ENCODE results near the gene MGRN1. TPM values are rescaled to one million over a fixed set of nuclear protein-coding genes. Genes with fewer than 3 reads are reported as not detected.

Gene MGRN1
- total and polyA plus RNA-seq, 2 of the 13 experiments (the other 11 are each of a cell fraction or from before 2014, with no cell fraction given) = 11.9 to 12.6 TPM

GRCh38 chr16:4624827-4625559 lies 367 bp downstream of the MGRN1 start (continued):
- TF ChIP-seq MTA3 (CRISPR knock-in tag; IDR thresholded peaks at IDR 0.05) (no peak), ZNF605 (CRISPR knock-in tag; IDR thresholded peaks at IDR 0.05) (peak; percentile 44; the same call in 1 of the 2 replicates), ZNF430 (CRISPR knock-in tag; IDR thresholded peaks at IDR 0.05) (no peak), SP4 (CRISPR knock-in tag; IDR thresholded peaks at IDR 0.05) (peak; percentile 85), SRF (IDR thresholded peaks at IDR 0.05; ENCODE audit: low read depth, low read length) (no peak), ZNF598 (CRISPR knock-in tag; IDR thresholded peaks at IDR 0.05; ENCODE audit: borderline replicate concordance) (no peak), MED8 (CRISPR knock-in tag; IDR thresholded peaks at IDR 0.05; ENCODE audit: insufficient replicate concordance) (no peak), ZBTB2 (CRISPR knock-in tag; IDR thresholded peaks at IDR 0.05; ENCODE audit: low read depth) (peak; percentile 80), GMEB2 (CRISPR knock-in tag; IDR thresholded peaks at IDR 0.05; ENCODE audit: low read depth) (no peak), ZNF18 (CRISPR knock-in tag; IDR thresholded peaks at IDR 0.05; ENCODE audit: insufficient replicate concordance) (no peak), KDM4B (CRISPR knock-in tag; IDR thresholded peaks at IDR 0.05) (no peak), FOXK2 (IDR thresholded peaks at IDR 0.05) (no peak), CENPT (CRISPR knock-in tag; IDR thresholded peaks at IDR 0.05; ENCODE audit: low read depth) (0 out of 2 replicates have a peak, but pooled peaks have one; percentile 54), HINFP (CRISPR knock-in tag; IDR thresholded peaks at IDR 0.05; ENCODE audit: low read depth) (peak; percentile 86), TRIM22 (IDR thresholded peaks at IDR 0.05) (no peak), ZNF253 (CRISPR knock-in tag; IDR thresholded peaks at IDR 0.05; ENCODE audit: borderline replicate concordance) (peak; percentile 72; the same call in 1 of the 2 replicates), IRF9 (CRISPR knock-in tag; IDR thresholded peaks at IDR 0.05; ENCODE audit: borderline replicate concordance) (peak; percentile 2; the same call in 1 of the 2 replicates), ATF5 (CRISPR knock-in tag; IDR thresholded peaks at IDR 0.05; ENCODE audit: low read depth) (no peak), ZSCAN9 (CRISPR knock-in tag; IDR thresholded peaks at IDR 0.05; ENCODE audit: borderline replicate concordance) (0 out of 2 replicates have a peak, but pooled peaks have one; percentile 57)

All from HepG2 (cell line).